NCI-H1105 treated with DMSO at 0.1 percent for 48 hours (cell line): ENCODE results near the gene PHF19.

ENCODE experiments used
- DNase-seq: peaks from one replicate; lab custom pipeline; 2025; lab: John Stamatoyannopoulos, UW

Gene PHF19

DNA sequence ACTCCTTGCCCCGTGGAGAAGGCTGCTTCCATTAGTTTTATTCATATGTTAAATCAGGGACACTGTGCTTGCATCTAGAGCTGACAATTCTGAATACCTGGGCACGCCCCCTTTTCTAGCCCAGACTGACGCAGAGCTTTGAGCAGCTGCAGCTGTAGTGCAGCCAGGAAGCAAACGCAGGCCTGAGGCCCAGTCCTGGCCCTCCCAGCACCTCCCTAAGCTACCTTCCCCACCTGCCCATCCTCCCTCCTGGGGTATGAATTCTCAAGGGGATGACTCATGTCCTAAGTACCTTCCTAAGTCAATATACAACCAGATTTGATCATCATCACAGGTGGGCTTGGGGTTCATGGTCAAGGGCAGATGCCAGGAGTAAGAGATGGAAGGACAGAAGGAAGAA is 3.5 kb downstream of the PHF19 start:
- no peak for DNase-seq

- DNase-seq: no peak
Observed at GRCh38 chr9:120872791-120873502, 4.0 kb downstream of the PHF19 start.

GRCh38 chr9:120870206-120870605 is 6.8 kb downstream of the PHF19 start:
- no peak for DNase-seq

- DNase-seq: no peak
Observed at GRCh38 chr9:120869726-120870125, 7.3 kb downstream of the PHF19 start.

GRCh38 chr9:120869360-120869687 is 7.7 kb downstream of the PHF19 start:
- DNase-seq: no peak

DNA sequence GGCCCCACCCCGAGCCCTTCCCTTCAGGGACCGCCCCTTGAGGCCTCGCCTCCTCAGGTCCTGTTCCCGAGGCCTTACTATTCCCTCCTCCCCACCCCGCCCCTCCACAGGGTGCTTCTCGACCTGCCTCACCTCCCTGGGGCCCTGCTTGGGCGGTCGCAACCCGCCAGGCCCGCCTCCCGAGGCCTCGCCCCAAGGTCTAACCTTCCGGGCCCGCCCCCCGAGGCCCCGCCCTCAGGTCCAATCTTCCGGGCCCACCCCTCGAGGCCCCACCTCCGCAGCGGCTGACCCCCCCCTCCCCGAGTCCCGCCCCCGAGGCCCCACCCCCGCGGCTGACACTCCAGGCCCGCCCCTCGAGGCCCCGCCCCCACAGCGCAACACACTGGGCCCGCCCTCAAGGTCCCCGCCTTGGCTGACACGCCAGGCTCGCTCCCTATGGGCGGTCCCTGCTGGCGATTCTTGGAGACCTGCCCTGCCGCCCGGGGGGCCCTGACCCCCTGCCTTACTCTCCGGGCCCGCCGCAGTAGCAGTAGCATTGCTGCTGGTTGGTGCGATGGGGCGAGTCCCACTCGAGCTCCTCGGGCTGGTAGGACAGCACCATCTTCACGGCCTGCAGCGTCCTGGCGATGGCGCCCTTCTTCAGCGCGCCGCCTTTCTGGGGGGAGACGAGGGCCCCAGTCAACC is 8.2 kb downstream of the PHF19 start:
- DNase-seq: peak; percentile 94

DNA sequence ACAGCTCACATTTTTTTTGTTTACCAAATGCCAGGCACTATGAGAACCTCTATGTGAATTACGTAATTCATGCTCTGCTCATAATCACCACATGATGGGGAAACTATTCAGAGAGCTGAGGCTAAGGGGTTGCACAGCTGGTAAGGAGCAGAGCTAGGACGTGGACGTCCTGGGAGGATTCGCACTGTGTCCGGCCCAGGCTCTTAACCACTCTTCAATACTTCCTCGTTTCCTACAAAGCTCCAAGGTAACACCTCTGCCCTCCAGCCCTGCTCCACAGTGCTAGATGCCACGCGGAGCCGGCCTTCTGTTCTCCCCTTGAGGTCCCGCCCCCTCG is 8.7 kb downstream of the PHF19 start:
- DNase-seq: no peak

DNA sequence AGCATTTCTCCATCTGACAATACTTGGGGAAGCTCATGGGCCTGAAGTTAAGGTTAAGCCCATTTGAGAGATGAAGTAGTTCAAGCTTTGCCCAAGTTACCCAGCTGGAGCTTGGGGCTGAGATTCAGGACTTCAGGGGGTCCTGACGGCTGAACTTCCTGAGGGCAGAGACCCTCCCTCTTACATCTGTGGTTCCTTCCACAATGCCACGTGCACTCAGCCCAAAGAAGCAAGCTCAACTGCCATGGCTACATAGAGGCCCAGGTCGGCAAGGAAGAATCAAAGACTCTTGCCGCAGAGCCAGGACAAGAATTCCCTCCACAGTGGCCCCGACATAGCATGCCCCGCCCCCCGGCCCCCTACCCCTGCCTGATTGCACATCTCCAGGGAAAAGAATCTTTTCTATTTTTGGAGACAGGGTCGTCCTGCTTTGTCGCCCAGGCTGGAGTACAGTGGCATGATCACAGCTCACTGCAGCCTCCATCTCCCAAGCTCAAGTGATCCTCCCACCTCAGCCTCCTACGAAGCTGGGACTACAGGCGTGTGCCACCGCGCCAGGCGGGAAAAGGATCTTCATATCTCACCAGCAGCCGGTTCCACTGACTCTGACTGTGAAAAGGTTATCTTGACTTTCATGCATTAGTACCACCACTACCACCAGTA is 9.2 kb downstream of the PHF19 start:
- no peak for DNase-seq

GRCh38 chr9:120866651-120867050 is 10.3 kb downstream of the PHF19 start:
- DNase-seq: no peak

DNA sequence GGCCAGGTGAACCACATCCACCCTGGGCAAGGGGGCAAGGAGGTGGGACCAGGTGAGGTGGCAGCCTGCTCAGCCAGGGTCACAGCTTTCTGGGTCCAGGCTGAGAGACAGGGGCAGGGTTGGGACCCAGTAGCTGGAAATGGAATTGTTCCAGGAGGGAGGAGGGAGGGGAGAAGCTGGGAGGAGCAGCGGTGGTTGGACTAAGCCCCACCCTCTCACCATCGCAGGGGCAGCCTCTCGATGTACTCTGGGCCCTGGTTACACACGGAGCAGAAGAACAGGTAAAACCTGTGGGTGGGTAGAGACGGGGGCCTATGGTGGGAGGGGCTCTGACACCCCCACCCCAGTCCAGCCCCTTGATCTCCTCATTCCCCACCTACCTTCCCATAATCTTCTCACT is 11.2 kb downstream of the PHF19 start:
- no peak for DNase-seq

GRCh38 chr9:120865176-120865575 is 11.8 kb downstream of the PHF19 start:
- DNase-seq: no peak

DNA sequence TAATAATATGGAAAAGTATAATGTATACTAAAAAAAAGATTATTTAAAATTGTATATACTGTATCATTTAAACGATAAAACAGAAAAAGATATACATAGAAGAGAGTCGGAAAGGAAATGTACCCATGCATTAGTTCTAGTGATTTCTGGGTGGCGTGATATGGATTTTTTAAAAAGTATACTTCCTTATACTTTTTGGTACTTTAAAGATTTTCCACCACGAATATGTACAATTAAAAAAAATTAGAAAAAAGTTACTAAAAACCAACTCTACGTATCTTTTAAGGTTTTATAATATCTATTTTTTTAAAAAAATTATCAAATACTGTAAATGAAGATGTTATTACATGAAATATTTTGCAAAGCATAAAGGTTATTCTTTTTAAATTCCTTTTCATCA is 12.3 kb downstream of the PHF19 start:
- DNase-seq: no peak

GRCh38 chr9:120863833-120864232 is 13.2 kb downstream of the PHF19 start:
- no peak for DNase-seq

DNA sequence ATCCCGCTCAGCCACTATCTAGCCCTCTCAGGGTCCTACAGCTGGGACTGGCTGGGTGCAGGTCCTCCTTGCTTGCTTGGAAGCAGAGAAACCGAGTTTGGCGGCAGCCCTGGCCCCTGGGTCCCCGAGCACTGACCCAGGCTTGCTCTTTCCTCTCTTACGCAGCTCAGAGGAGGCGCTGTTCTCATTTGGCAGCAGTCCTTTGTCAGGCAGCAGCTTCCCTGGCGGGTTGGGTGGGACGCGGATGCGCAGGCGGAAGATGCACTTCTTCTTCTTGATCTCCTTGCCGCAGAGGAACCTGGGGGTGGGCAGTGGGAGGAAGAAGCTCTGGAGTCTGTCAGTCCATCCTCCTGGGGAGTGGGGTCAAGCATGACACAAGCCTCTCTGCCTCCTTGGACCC is 14.5 kb downstream of the PHF19 start:
- DNase-seq: no peak

DNA sequence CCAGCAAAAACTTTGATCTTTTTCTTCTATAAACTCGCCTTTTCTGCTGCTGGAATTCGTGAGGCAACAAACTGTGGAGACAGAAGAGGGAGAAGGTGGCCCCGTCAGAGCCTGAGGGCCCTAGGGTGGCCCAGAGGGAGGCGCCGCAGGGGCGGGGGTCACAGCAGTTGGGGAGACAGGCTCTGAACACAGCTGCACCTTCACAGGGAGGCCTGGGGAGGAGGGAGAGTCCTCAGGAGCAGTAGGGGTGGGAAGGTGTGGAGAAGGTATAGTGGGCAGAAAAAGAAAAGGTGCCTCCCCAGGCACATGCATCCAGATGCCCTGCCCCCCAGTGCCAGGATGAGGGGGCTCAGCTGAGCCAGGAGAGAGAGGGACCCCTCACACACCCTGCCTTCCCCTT is 15.1 kb downstream of the PHF19 start:
- no peak for DNase-seq

- DNase-seq: no peak
Observed at GRCh38 chr9:120860083-120860482, 16.9 kb downstream of the PHF19 start.

DNA sequence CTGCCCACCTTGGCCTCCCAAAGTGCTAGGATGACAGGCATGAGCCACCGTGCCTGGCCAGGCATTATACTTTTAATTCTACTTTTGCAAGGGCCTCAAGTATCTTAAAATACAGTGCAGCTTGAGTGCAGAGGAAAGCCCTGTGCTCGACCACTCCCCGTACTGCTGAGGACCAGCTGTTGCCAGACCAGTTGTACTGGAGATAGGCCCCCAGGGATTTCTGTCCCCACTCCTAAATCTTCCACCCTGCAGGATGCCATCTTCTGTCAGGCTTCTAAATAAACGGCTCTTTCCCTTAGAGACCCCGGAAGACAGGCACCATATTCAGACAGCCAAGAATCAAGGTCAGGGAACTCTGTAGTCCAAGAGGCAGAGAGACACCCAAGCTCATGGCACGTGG is 17.6 kb downstream of the PHF19 start:
- no peak for DNase-seq

GRCh38 chr9:120857902-120858301 is 19.1 kb downstream of the PHF19 start:
- DNase-seq: no peak

GRCh38 chr9:120857481-120857880 is 19.5 kb downstream of the PHF19 start:
- DNase-seq: no peak

- DNase-seq: no peak
Observed at GRCh38 chr9:120856700-120857099, 20.3 kb downstream of the PHF19 start.

DNA sequence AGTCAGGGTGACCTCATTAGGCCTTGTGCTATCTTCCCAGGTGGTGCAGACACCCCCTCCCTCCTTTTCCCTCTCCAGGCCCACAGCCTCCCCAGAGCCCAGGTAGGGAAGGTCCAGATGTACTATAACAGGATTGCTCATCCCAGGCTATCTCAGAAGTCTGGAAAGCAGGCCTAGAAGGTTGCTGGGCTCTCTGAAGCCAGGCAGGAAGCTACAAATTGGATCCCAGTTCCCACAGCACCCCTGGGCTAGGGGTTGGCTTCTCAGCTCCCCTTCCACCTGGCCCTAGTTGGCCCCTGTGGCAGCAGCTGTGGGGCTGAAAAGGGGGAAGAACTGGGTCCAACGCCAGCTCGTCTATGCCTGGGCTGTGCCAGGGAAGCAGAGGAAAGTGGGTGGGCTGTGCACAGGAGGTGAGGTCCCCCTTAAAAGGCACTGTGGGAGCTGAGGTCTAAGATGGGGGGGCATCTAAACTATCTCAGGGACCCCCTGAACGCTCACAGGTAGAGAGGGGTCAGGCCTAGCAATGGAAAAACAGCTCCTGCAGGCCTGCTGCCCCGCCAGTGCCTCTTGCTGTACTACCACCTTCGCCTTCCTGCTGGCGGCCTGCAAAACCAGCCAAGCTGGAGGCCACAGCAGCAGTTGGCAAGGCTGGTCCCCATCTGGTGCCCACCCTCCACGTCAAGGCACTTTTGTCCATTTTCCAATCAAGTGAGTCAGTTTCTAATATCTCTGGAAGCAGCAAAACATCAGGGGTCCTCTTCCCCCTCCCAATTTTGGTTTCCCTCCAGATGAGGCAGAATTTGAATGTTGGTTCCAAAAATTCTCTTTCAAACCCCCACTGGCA is 20.9 kb downstream of the PHF19 start:
- no peak for DNase-seq

- no peak for DNase-seq
Observed at GRCh38 chr9:120854596-120855327, 22.2 kb downstream of the PHF19 start.
